NCI-H2196 treated with DMSO at 0.1 percent for 48 hours (cell line): ENCODE results near the gene NEDD4L.

ENCODE experiments used
- DNase-seq: peaks from one replicate; lab custom pipeline; 2025; ENCODE audit not compliant: unreplicated experiment; lab: John Stamatoyannopoulos, UW

Gene NEDD4L

GRCh38 chr18:58308463-58308862 lies 264.4 kb downstream of the NEDD4L start:
- DNase-seq: no peak

DNA sequence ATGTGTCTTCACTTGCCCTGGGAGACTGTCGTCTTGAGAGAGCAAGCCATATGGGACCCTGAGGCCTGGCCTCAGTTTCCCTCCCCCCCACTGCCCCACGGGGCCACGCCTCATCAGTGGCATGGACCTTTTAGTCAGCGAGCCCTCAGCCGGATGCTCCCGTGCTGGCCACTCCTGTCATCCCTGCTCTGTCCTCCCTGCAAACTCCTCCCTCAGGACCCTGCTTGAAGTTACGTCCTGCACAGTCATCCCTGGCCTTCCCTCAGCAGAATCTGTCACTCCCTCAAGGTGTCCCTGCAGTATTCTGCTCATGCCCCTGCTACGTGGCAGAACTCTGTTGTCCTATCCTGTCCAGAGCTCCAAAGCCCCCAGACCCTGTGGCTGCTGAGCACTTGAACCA lies 265.1 kb downstream of the NEDD4L start:
- no peak for DNase-seq

DNA sequence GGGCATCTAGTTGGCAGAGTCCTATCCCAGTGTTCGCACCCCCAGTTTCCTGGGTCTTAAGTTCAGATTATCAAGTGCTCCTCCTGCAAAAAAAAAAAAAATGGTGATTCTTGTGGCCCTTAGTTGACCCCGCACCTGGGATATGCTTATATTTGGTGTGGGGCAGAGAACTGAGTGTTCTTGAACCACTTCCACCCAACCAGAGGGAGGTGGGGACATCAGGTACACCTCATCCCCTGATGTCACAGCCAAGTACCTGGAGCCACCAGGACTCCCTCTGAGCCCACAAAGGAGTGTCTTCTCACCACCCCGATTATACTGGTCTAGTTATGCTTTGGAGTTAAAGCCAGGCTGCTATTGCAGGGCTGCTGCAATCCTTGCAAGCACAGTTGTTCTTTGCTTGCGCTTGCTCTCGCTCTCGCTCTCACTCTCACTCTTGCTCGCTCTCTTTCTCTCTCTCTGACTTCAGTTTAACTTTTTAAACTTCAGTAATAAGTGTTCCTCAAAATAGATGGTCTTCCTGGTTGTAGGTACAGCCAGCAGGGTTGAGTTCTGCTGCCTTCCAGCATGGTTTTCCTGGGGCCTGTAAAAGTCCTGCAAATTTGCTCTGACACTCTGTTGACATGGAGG lies 265.7 kb downstream of the NEDD4L start:
- DNase-seq: no peak

DNA sequence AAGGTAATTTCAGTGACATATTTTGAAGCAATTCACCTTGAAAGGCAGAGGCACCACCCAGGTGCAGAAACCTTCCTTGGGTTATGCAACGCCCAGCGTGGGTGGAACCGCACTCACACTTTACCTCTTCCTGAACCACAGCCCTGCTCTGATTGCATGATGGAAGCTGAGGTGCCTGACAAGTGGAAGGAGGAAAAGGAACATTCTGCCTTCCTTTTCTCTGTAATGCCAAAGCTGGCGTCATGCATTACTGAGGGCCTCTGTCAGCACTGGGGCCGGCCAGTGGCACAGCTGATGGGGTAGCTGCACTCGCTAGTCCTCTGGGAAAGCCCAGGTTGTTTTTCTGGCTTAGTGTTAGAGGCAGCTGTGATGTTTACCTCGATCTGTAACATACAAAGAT lies 266.5 kb downstream of the NEDD4L start:
- no peak for DNase-seq

GRCh38 chr18:58311390-58311789 lies 267.4 kb downstream of the NEDD4L start:
- DNase-seq: no peak

DNA sequence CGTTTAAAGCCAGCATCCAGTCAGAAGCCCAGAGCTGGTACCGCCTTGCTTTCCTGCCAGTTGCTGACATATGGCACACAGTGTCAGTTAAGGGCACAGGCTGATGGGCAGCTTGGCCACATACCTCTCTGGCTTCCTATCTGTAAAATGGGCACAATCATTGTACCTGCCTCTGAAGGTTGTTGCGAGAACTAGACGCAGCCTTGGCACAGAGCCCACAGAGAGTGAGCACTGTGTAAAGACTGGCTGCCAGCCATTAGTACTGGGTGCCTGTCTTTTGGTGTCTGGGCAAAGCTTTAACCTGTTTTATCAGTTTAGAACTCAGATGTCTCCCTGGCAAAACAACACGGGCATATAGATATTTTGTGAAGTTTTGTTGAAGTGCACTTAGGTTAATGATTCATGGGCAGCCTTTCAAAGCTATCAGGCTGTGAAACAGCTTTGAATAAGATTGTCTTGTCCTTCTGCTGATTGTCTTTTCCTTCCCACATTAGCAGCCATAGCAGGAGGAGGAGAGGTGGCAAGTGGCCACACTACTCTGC lies 269.5 kb downstream of the NEDD4L start:
- DNase-seq: peak; percentile 43

DNA sequence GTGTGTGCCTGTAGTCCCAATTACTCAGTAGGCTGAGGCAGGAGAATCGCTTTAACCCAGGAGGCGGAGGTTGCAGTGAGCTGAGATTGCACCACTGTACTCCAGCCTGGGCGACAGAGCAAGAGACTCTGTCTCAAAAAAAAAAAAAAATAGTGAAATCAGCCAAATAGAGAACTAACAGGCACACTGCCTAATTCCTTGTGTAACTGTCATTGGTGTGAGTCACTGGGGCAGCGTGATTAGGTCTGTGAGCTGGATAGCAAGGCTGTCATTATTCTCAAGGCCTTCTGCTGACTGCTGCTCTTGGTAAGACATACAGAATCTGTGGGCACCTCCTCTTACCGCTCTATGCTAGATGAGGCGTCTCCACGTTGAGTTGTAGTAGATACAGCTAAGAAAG lies 270.3 kb downstream of the NEDD4L start:
- no peak for DNase-seq

DNA sequence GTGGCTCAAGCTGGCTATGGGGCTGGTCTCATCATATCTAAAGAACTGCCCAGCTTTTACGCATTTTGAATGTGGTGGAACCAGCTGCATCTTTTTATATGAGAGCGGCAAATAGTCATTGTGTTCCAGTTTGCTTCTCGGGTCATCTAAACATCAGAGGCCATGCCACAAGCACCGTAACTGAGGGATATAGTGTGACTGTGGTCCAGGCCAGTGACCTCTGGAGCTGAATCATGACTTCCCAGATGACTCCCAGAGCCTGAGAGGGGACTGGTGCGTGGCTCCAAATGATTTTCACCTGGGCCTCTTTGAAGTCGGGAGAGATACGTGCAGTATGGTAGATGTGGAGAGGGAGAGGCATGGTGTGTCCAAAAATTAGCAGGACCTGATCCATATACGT lies 271.0 kb downstream of the NEDD4L start:
- DNase-seq: no peak

- DNase-seq: no peak
These were observed 271.8 kb downstream of the NEDD4L start for GRCh38 chr18:58315739-58316215.

DNA sequence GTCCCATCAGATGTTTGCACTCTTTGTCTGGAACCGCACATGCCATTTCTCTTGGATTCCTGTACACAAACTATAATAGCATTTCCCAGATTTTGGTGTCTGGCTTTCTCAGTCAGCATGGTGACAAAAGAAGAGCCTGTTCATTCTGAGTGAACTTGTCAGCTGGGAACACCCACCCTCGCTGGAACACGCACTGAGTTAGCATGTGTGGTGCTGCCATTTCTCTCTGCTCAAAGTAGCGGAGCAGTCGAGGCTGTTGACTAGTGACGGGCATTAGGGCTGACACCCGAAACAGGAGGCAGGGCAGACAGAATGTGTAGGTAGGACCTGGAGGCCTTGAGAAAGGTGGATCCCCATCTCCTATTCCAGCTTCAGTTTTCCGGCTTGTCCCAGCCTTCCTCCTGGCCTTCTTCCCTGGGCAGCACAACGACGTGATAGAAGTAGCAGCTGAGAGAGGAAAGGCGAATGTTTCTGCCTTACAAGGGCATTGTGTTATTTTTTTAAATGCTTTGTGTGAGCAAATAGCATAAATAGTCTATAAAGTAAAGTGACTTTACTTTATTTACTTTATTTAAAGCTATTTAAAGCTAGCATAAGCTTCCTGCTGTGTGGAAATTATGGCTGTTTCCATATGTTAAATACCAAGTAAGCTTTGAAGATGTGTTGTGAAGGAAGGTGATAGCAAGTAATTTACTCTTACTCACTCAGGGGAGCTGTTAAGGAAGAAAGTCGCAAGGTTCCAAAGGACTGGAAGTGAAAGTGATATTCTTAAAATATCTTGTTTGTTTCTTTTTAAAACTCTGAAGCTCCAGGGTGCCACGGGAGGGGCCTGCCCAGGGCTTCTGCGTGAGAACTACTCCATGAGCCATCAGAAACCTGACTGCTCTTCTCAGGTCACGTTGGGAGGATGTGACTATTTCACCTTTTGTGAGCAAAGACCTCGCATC lies 272.6 kb downstream of the NEDD4L start:
- DNase-seq: no peak

DNA sequence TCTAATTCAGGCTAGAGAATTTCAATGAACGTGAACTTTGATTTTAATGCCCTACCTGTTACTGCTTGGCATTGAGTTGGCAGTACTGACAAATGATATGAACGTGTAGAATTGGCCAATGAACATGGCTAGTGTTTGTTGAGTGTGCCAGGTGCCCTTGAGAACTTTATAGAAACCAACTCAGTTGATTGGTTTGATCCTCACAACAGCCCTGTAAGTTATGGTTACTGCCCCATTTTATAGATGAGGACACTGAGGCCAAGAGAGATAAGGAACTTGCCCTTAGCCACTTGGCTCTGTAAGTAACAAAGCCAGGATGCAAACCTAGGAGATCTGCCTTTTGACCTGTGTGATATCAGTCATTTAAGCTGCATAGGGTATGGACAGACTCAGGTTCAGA lies 275.7 kb downstream of the NEDD4L start:
- no peak for DNase-seq

- DNase-seq: no peak
These were observed 277.0 kb downstream of the NEDD4L start for GRCh38 chr18:58320907-58321561.

DNA sequence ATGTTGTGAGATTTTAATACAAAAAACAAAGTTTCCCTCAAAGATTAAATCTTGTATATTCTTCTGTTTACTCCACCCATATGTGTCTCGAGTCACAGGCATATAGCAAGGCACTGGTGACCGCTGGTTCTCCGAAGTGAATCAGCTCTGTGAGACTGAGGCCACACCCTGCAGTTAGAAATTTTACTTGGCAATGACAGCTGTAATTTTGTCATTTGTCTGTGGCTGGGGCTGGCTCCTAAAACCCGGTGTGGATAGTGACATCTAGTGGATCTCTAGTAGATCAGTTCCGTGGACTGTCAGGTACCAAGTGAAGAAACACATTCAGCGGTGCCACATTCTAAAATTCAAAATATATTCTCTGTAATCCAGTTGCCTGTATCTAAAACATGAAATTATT lies 278.0 kb downstream of the NEDD4L start:
- DNase-seq: peak; percentile 50

DNA sequence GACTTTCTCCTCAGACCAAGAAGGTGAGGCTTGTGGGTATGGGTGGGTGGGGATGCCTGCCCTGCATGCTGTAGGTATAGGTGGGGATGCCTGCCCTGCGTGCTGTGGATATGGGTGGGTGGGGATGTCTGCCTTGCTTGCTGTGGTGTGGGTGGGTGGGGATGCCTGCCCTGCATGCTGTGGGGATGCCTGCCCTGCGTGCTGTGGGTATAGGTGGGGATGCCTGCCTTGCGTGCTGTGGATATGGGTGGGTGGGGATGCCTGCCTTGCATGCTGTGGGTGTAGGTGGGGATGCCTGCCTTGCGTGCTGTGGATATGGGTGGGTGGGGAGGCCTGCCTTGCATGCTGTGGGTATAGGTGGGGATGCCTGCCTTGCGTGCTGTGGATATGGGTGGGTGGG lies 278.4 kb downstream of the NEDD4L start:
- DNase-seq: no peak

GRCh38 chr18:58323866-58324762 lies 280.1 kb downstream of the NEDD4L start:
- no peak for DNase-seq

GRCh38 chr18:58324824-58325480 lies 280.9 kb downstream of the NEDD4L start:
- no peak for DNase-seq

GRCh38 chr18:58325494-58325893 lies 281.5 kb downstream of the NEDD4L start:
- no peak for DNase-seq

DNA sequence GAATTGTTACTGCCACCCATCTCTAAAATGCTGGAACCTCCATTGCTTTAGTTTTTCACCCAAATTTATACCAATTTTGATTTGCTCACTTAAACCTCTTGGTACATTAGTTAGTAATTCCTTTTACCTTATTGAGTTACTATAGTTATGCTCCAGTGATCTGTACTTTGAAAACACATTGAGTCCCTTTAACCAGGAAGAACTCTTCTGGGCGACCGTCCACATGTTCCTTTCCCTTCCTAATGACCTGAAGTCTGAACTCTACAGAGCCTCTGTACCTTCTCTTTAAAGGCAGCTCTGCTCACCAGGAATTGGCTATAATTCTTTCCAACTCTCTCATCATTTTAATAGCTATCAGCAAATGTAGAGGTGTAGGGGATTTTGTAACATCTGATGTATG lies 290.0 kb downstream of the NEDD4L start:
- DNase-seq: no peak

DNA sequence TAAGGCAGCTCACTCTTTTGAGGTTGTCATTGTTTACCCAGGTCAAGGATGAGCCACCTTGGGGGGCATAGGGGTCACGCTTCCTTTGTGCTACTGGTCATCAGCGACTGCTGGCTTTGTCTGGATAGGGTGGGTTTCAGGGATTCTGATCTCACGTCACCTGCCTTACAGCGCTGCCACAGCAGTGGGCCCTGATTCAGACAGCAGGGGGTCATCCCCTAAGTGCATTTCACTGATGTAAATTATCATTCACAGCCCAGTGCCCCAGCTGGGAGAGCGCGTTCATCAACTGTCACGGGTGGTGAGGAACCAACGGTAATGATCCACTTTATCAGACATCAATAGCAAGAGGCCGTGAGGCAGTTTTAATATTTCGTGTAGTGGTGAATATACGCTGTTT lies 291.2 kb downstream of the NEDD4L start:
- no peak for DNase-seq

DNA sequence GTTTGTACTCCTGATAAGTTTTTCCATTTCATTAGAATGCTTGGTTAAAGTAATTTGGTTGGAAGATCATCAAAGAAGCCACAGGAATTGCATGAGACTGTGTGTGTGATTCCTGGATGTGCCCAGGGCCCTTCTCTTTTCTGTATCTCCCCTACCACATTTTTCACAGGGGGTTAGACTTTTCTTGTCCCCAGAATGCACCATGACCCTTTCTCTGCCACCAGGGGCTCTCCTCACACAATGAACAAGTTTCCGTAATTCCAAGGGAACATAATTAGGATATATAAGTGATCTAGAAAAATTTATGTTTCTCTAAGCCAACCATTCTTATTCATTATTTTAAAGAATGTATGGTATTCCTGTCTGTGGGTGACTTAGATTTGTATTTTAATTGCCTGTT lies 291.8 kb downstream of the NEDD4L start:
- DNase-seq: no peak
